Measurements from ENCODE around the gene POLR2H. TPM values are rescaled to one million over a fixed set of nuclear protein-coding genes. Genes with fewer than 3 reads are reported as not detected.

The POLR2H gene
- total and polyA plus RNA-seq, 10 of the 15 experiments (the other 5 are each of a cell fraction or from before 2014, with no cell fraction given): 74.2 to 357 (median 143) TPM

DNA sequence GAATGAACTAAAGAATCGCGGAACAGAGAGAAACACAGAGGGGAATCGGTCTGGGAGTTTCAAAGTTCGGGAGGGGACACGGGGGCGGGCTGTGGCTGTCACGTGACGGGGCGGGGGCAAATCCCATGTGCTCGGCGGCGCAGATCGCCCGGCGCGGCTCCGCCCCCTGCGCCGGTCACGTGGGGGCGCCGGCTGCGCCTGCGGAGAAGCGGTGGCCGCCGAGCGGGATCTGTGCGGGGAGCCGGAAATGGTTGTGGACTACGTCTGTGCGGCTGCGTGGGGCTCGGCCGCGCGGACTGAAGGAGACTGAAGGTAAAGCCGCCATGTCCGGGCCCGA lies 47.2 kb upstream of the POLR2H start, which contains the start of gene EIF4G1 (continued):
- peak; percentile 60; the same call in 1 of the 2 replicates for TF ChIP-seq IKZF1 (conservative IDR thresholded peaks at IDR 0.05)
- TF ChIP-seq, protein P1, sequence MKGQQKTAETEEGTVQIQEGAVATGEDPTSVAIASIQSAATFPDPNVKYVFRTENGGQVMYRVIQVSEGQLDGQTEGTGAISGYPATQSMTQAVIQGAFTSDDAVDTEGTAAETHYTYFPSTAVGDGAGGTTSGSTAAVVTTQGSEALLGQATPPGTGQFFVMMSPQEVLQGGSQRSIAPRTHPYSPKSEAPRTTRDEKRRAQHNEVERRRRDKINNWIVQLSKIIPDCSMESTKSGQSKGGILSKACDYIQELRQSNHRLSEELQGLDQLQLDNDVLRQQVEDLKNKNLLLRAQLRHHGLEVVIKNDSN (IDR thresholded peaks at IDR 0.05; ENCODE audit: borderline replicate concordance, extremely low read length, insufficient read depth, low read depth, low read length): peak; percentile 98
- no peak for TF ChIP-seq IKZF2 (IDR thresholded peaks at IDR 0.05)
- peak; percentile 32; the same call in 1 of the 2 replicates for TF ChIP-seq HCFC1 (IDR thresholded peaks at IDR 0.05; ENCODE audit: low read length)
- peak; percentile 89 for TF ChIP-seq TAF1 (IDR thresholded peaks at IDR 0.05; ENCODE audit: borderline replicate concordance, low read depth, low read length)
- no peak for TF ChIP-seq KAT2A (conservative IDR thresholded peaks at IDR 0.05; ENCODE audit: control insufficient read depth, low read depth, low read length)

DNA sequence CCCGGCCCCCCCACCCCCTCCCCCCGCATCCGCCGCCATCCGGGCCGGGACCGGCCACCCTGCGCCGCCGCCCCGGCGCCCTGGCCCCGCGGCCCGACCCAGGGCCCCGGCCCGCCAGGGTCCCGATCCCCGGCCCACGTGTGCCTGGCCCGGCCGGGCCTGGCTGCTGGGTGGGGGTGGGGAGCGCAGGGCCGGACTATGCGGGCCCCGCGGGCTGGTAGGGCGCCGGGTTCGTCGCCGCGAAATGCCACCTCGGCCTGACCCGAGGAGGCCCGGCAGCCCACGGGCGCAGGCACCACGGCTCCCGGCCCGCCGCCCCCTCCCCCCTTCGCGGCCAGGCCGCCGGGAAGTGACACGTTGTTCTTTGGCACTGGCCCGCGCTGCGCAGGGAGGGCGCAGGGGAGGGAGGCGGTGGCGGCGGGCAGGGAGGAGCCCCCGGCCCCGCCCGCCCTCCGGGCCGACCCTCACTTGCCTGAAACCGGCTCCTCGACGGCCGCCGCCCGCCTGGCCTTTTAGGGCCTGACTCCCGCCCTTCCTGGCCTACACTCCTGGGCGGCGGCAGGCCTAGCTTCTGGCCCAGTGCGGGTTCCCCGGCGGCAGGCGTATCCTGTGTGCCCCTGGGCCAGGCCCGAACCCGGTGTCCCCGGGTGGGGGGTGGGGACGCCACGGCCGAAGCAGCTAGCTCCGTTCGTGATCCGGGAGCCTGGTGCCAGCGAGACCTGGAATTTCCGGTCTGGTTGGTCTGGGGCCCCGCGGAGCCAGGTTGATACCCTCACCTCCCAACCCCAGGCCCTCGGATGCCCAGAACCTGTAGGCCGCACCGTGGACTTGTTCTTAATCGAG lies 46.6 kb upstream of the POLR2H start:
- SMC1A ChIA-PET (ENCODE audit: uncharacterized antibody, unreplicated experiment): no interaction called here
- no TSS peak for BruUV-seq (replicated peaks)
- ATAC-seq (peak; percentile 56), FAIRE-seq (no peak), DNase-seq (ENCODE audit: low read depth, low spot score) (no peak)
- Histone ChIP-seq H4K20me1 (ENCODE audit: control insufficient read depth, insufficient read depth) (peaks cover 12% of the 10 kb centered on the region), H3K27me3 (replicated peaks in 1 of 2; ENCODE audit: control insufficient read depth in 2 of 2, insufficient read depth in 2 of 2, low read length in 1 of 2) (no peaks in the 10 kb centered on the region), H3K4me3 (peak overlapping the region; percentile 100), H3K9me3 (replicated peaks; ENCODE audit: control insufficient read depth, insufficient read depth, low read length) (no peaks in the 10 kb centered on the region), H3K79me2 (ENCODE audit: control insufficient read depth, insufficient read depth, low read length) (peaks cover 52% of the 10 kb centered on the region), H3K27ac (ENCODE audit: control insufficient read depth, insufficient read depth) (peak overlapping the region; percentile 92), H3K4me1 (ENCODE audit: control insufficient read depth, insufficient read depth, low read length) (0 out of 2 replicates have a peak, but pooled peaks cover 3% of the 10 kb centered on the region), H3K9ac (ENCODE audit: control insufficient read depth, insufficient read depth, low read length) (peak overlapping the region; percentile 99), H3K4me2 (ENCODE audit: control insufficient read depth, insufficient read depth) (peak overlapping the region; percentile 95; the same call in 1 of the 2 replicates), H3K36me3 (ENCODE audit: control insufficient read depth in 2 of 2, insufficient read depth in 2 of 2, low read length in 1 of 2) (peaks cover 8 to 20% of the 10 kb centered on the region in 2 experiments), H2AFZ (ENCODE audit: control insufficient read depth, low read depth, low read length) (no peak overlapping the region)
- CTCF ChIA-PET: no interaction called here
- in situ Hi-C loops (cut with MboI) (no loop called here), intact Hi-C loops (cut with micrococcal nuclease; ENCODE audit: unreplicated experiment) (loop anchor here (2.0 to 5.0 kb wide), 2 partner anchors 16 to 47 kb away; partner anchors contain the start of genes CLCN2, POLR2H and PSMD2)
- WGBS (ENCODE audit: insufficient coverage, insufficient replicate concordance, low lambda C conversion rate, missing lambda C conversion rate): under 1% methylated on average over 26 of the region's 89 CpGs
- RAD21 ChIA-PET (ENCODE audit: unreplicated experiment): no interaction called here
- POLR2A ChIA-PET: interaction anchor here (0.8 kb wide), 1 partner anchor 48 kb away, joined by 4 read pairs; no protein-coding TSS in a partner anchor
- peak; percentile 92 for TF ChIP-seq MYC (IDR thresholded peaks at IDR 0.05; ENCODE audit: insufficient read depth, insufficient read length, insufficient replicate concordance, low read length, severe bottlenecking)
- no peak for TF ChIP-seq POU2F2 (IDR thresholded peaks at IDR 0.05; ENCODE audit: borderline replicate concordance, low read depth, low read length)
- TF ChIP-seq BMI1 (IDR thresholded peaks at IDR 0.05; ENCODE audit: borderline replicate concordance): no peak
- no peak for TF ChIP-seq SUPT20H (IDR thresholded peaks at IDR 0.05; ENCODE audit: borderline replicate concordance, control insufficient read depth, low read depth, low read length)
- TF ChIP-seq YY1 (IDR thresholded peaks at IDR 0.05; ENCODE audit: low read depth, low read length): peak; percentile 44; the same call in 1 of the 2 replicates
- TF ChIP-seq RUNX3 (IDR thresholded peaks at IDR 0.05; ENCODE audit: low read length): no peak
- no peak for TF ChIP-seq RAD21 (IDR thresholded peaks at IDR 0.05; ENCODE audit: insufficient read depth, low read depth, low read length)
- peak; percentile 83; the same call in 1 of the 2 replicates for TF ChIP-seq POLR2A (IDR thresholded peaks at IDR 0.05; ENCODE audit: low read depth, low read length)
- no peak; the same call in 1 of the 2 replicates for TF ChIP-seq MAX (IDR thresholded peaks at IDR 0.05; ENCODE audit: low read depth, low read length)
- TF ChIP-seq ZSCAN29 (IDR thresholded peaks at IDR 0.05): 0 out of 2 replicates have a peak, but pooled peaks have one; percentile 34
- TF ChIP-seq TCF12 (IDR thresholded peaks at IDR 0.05; ENCODE audit: low read depth, low read length): 0 out of 2 replicates have a peak, but pooled peaks have one; percentile 2
- 0 out of 2 replicates have a peak, but pooled peaks have one; percentile 59 for TF ChIP-seq NR2F1 (conservative IDR thresholded peaks at IDR 0.05)
- TF ChIP-seq ZNF24 (IDR thresholded peaks at IDR 0.05): 0 out of 2 replicates have a peak, but pooled peaks have one; percentile 41
- TF ChIP-seq ETV6 (conservative IDR thresholded peaks at IDR 0.05 in 1 of 2, IDR thresholded peaks at IDR 0.05 in 1 of 2; ENCODE audit: borderline replicate concordance in 1 of 2, low read depth in 1 of 2): no peak
- TF ChIP-seq IRF4 (IDR thresholded peaks at IDR 0.05; ENCODE audit: low read depth, low read length): no peak
- TF ChIP-seq NR2C1 (IDR thresholded peaks at IDR 0.05): 0 out of 2 replicates have a peak, but pooled peaks have one; percentile 26
- no peak for TF ChIP-seq ATF7 (IDR thresholded peaks at IDR 0.05; ENCODE audit: low read depth)

Data from GM12878 (cell line).